ENCODE data around the gene INSR.
A peak's percentile ranks its signal among the peaks of the same experiment; 100 is the strongest.

INSR gene

GRCh38 chr19:7255119-7255518, 39.1 kb downstream of the INSR start:
- DNase-seq = no peak
- H3K36me3 ChIP-seq = no peaks in the 10 kb centered on the region
- no peaks in the 10 kb centered on the region for H3K27me3 ChIP-seq
- H3K4me3 ChIP-seq = no peak overlapping the region
- H3K27ac ChIP-seq = no peak overlapping the region
- H3K4me1 ChIP-seq = peaks cover 6 to 56% (median 24%) of the 10 kb centered on the region in 4 donors
- H3K9me3 ChIP-seq = no peaks in the 10 kb centered on the region
- intact Hi-C loops (cut with DNase I; ENCODE audit: low total_unique reads) = no loop called here
- no peak for TF ChIP-seq CTCF (IDR thresholded peaks at IDR 0.05)

- intact Hi-C loops (cut with DNase I; ENCODE audit: low total_unique reads) = no loop called here
- no peak for DNase-seq
- no peak overlapping the region for H3K27ac ChIP-seq
Observed at GRCh38 chr19:7254590-7254989, 39.6 kb downstream of the INSR start.

GRCh38 chr19:7252364-7252763, 41.9 kb downstream of the INSR start:
- Histone ChIP-seq H3K4me3 (no peak overlapping the region), H3K27ac (no peak overlapping the region), H3K36me3 (no peaks in the 10 kb centered on the region), H3K27me3 (no peaks in the 10 kb centered on the region), H3K9me3 (no peaks in the 10 kb centered on the region), H3K4me1 (peaks cover 6 to 56% (median 14%) of the 10 kb centered on the region in 4 donors)
- intact Hi-C loops (cut with DNase I; ENCODE audit: low total_unique reads) = no loop called here
- TF ChIP-seq CTCF (IDR thresholded peaks at IDR 0.05) = no peak
- no peak for DNase-seq

More at GRCh38 chr19:7254590-7254989, 39.6 kb downstream of the INSR start:
- no peaks in the 10 kb centered on the region for H3K27me3 ChIP-seq
- no peak overlapping the region for H3K4me3 ChIP-seq
- no peaks in the 10 kb centered on the region for H3K36me3 ChIP-seq
- TF ChIP-seq CTCF (IDR thresholded peaks at IDR 0.05) = no peak
- peaks cover 6 to 56% (median 22%) of the 10 kb centered on the region in 4 donors for H3K4me1 ChIP-seq
- H3K9me3 ChIP-seq = no peaks in the 10 kb centered on the region

GRCh38 chr19:7251494-7251893, 42.7 kb downstream of the INSR start:
- Histone ChIP-seq H3K4me3 (no peak overlapping the region), H3K4me1 (peaks cover 6 to 55% (median 16%) of the 10 kb centered on the region in 4 donors), H3K9me3 (peaks cover 0 to 2% (median 0%) of the 10 kb centered on the region in 3 donors), H3K27ac (peak overlapping the region; percentile 61), H3K36me3 (no peaks in the 10 kb centered on the region), H3K27me3 (no peaks in the 10 kb centered on the region)
- no peak for TF ChIP-seq CTCF (IDR thresholded peaks at IDR 0.05)
- intact Hi-C loops (cut with DNase I; ENCODE audit: low total_unique reads) = no loop called here
- DNase-seq = no peak

GRCh38 chr19:7250951-7251350, 43.3 kb downstream of the INSR start:
- no peak for DNase-seq
- Histone ChIP-seq H3K4me1 (peaks cover 6 to 55% (median 16%) of the 10 kb centered on the region in 4 donors), H3K36me3 (no peaks in the 10 kb centered on the region), H3K27ac (peak overlapping the region; percentile 61), H3K27me3 (no peaks in the 10 kb centered on the region), H3K9me3 (peaks cover 0 to 4% (median 0%) of the 10 kb centered on the region in 3 donors), H3K4me3 (no peak overlapping the region)
- no peak for TF ChIP-seq CTCF (IDR thresholded peaks at IDR 0.05)
- intact Hi-C loops (cut with DNase I; ENCODE audit: low total_unique reads) = no loop called here

GRCh38 chr19:7250057-7250596, 44.1 kb downstream of the INSR start:
- no peak overlapping the region for H3K4me3 ChIP-seq
- H3K27ac ChIP-seq = peak overlapping the region; percentile 61
- intact Hi-C loops (cut with DNase I; ENCODE audit: low total_unique reads) = no loop called here
- H3K36me3 ChIP-seq = no peaks in the 10 kb centered on the region
- no peaks in the 10 kb centered on the region for H3K27me3 ChIP-seq
- DNase-seq = no peak
- no peak for TF ChIP-seq CTCF (IDR thresholded peaks at IDR 0.05)
- peaks cover 6 to 54% (median 16%) of the 10 kb centered on the region in 4 donors for H3K4me1 ChIP-seq
- H3K9me3 ChIP-seq = peaks cover 0 to 4% (median 0%) of the 10 kb centered on the region in 3 donors

All from tibial artery (tissue), 4 donors.